ENCODE results near the gene MYO5C. TPM values are rescaled to one million over a fixed set of nuclear protein-coding genes. Genes with fewer than 3 reads are reported as not detected.

MYO5C gene
- total RNA-seq, 6 experiments from 2014 or later = 0.02 to 0.10 TPM; not detected in 4

GRCh38 chr15:52162876-52163275 is 132.7 kb downstream of the MYO5C start:
- Mint-ChIP-seq H3K9me3 (no peaks in the 10 kb centered on the region), H3K27ac (no peak overlapping the region), H3K27me3 (ENCODE audit: insufficient read depth) (peaks cover 4% of the 10 kb centered on the region), H3K4me1 (ENCODE audit: low read depth) (peaks cover 21% of the 10 kb centered on the region), H3K36me3 (ENCODE audit: low read depth) (peaks cover 13% of the 10 kb centered on the region; the same call in 1 of the 2 replicates), H3K4me3 (no peak overlapping the region)
- TF ChIP-seq CTCF (IDR thresholded peaks at IDR 0.05) = no peak
- DNase-seq = no peak

- Mint-ChIP-seq H3K36me3 (ENCODE audit: low read depth) (peaks cover 13% of the 10 kb centered on the region; the same call in 1 of the 2 replicates), H3K27ac (peak overlapping the region; percentile 44; the same call in 1 of the 2 replicates), H3K4me1 (ENCODE audit: low read depth) (peaks cover 21% of the 10 kb centered on the region), H3K4me3 (peak overlapping the region; percentile 24; the same call in 1 of the 2 replicates), H3K9me3 (no peaks in the 10 kb centered on the region), H3K27me3 (ENCODE audit: insufficient read depth) (peaks cover 4% of the 10 kb centered on the region)
- DNase-seq = peak; percentile 19
- no peak for TF ChIP-seq CTCF (IDR thresholded peaks at IDR 0.05)
Observed at GRCh38 chr15:52162260-52162659, 133.3 kb downstream of the MYO5C start.

- no peak for TF ChIP-seq CTCF (IDR thresholded peaks at IDR 0.05)
- H3K27me3 Mint-ChIP-seq (ENCODE audit: insufficient read depth) = peaks cover 4% of the 10 kb centered on the region
- H3K4me3 Mint-ChIP-seq = peak overlapping the region; percentile 33; the same call in 1 of the 2 replicates
- H3K4me1 Mint-ChIP-seq (ENCODE audit: low read depth) = peaks cover 21% of the 10 kb centered on the region
- no peaks in the 10 kb centered on the region for H3K9me3 Mint-ChIP-seq
- H3K27ac Mint-ChIP-seq = no peak overlapping the region
- DNase-seq = no peak
- peaks cover 13% of the 10 kb centered on the region; the same call in 1 of the 2 replicates for H3K36me3 Mint-ChIP-seq (ENCODE audit: low read depth)
Observed at GRCh38 chr15:52161406-52161966, 134.1 kb downstream of the MYO5C start.

GRCh38 chr15:52159645-52160044 is 136.0 kb downstream of the MYO5C start:
- peaks cover 13% of the 10 kb centered on the region; the same call in 1 of the 2 replicates for H3K36me3 Mint-ChIP-seq (ENCODE audit: low read depth)
- peaks cover 4% of the 10 kb centered on the region for H3K27me3 Mint-ChIP-seq (ENCODE audit: insufficient read depth)
- no peaks in the 10 kb centered on the region for H3K9me3 Mint-ChIP-seq
- no peak for DNase-seq
- TF ChIP-seq CTCF (IDR thresholded peaks at IDR 0.05) = no peak
- H3K4me3 Mint-ChIP-seq = no peak overlapping the region
- H3K27ac Mint-ChIP-seq = no peak overlapping the region
- H3K4me1 Mint-ChIP-seq (ENCODE audit: low read depth) = peaks cover 14% of the 10 kb centered on the region

GRCh38 chr15:52158084-52158765 is 137.4 kb downstream of the MYO5C start:
- no peak overlapping the region for H3K4me3 Mint-ChIP-seq
- DNase-seq = no peak

More at GRCh38 chr15:52158084-52158765, 137.4 kb downstream of the MYO5C start:
- peaks cover 13% of the 10 kb centered on the region for H3K4me1 Mint-ChIP-seq (ENCODE audit: low read depth)
- H3K36me3 Mint-ChIP-seq (ENCODE audit: low read depth) = peaks cover 13% of the 10 kb centered on the region; the same call in 1 of the 2 replicates
- H3K27ac Mint-ChIP-seq = no peak overlapping the region
- H3K9me3 Mint-ChIP-seq = no peaks in the 10 kb centered on the region
- no peak for TF ChIP-seq CTCF (IDR thresholded peaks at IDR 0.05)
- peaks cover 4% of the 10 kb centered on the region for H3K27me3 Mint-ChIP-seq (ENCODE audit: insufficient read depth)
